ENCODE measurements around the gene NDUFB5. TPM values are rescaled to one million over a fixed set of nuclear protein-coding genes. Genes with fewer than 3 reads are reported as not detected.

Gene NDUFB5
- total RNA-seq, 1 experiment from 2014 or later, result 95.6 TPM

DNA sequence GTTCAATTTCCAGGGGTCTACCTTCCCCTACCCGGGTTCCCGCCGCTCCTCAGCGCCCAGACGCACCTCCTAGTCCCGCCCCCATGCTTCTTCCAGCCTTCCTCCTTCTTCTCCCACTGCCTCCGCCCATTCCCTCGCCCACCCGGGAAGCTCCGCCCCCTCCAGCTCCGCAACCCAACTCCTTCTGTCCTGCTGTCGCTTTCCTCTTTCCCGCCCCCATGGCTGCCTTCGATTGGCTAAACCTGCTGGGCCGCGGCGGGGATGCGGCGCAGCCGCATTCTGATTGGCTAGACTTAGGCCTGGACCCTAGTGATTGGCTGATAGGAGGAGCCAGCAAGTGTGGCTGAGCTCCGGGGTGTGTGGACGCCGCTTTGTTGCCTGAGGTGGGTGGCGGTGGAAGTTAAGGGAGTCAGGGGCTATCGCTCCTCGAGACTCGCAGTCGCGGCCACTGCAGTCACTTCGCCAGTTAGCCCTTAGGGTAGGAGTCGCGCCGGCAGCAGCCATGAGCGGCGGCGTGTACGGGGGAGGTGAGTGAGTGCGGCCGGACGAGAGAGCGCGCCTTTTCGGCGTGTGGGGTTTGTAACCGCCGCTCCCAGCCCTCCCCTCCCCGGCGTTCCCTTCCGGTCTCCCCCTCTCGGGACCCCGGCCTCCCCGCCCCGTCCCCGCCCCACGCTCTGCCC lies 41.9 kb upstream of the NDUFB5 start, which contains the start of gene ACTL6A (continued):
- TF ChIP-seq EMX1 (CRISPR knock-in tag; IDR thresholded peaks at IDR 0.05) (no peak), KAT7 (CRISPR knock-in tag; IDR thresholded peaks at IDR 0.05; ENCODE audit: borderline replicate concordance) (no peak)

DNA sequence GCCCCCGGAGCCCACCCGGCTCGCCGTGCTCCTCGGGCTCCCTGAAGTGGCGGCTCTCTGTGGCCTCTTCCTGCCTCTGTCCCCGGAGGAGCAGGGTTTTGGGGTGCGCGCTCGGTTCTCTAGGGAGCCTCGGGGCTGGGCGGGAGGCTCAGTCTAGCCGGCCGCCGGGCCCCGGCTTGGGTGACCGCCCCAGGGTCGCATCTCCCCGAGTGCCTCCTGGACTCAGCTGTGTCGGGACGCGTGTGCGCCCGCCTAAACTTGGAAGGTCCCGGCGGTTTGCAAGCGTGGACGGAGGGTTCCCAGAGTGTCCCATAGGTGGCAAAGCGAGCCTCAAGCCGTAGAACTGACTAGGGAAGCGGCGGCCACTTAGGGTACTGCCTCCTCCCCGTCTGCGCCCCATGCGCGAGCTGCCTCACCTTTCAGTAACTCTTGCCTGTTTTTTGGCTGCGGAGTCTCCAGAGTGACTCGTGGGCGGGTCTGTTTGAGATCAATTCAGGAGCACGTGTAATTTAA lies 41.3 kb upstream of the NDUFB5 start:
- ChIA-PET CTCF (interaction anchor here (1.2 to 1.7 kb wide), 4 partner anchors 121 to 239 kb away, joined by 3 to 10 read pairs (median 7); partner anchors contain the start of gene ZNF639), POLR2A (interaction anchor here (0.6 to 1.9 kb wide), 6 partner anchors 23 to 239 kb away, joined by 4 to 10 read pairs (median 6); partner anchors contain the start of genes GNB4, MRPL47 and NDUFB5)
- peak; percentile 29 for ATAC-seq
- H3K36me3 Mint-ChIP-seq, result no peaks in the 10 kb centered on the region
- peak overlapping the region; percentile 98 for H3K4me3 Mint-ChIP-seq
- peak overlapping the region; percentile 83; the same call in 1 of the 2 replicates for H3K27ac Mint-ChIP-seq
- no peaks in the 10 kb centered on the region for H3K27me3 Mint-ChIP-seq (ENCODE audit: low read depth)
- no peaks in the 10 kb centered on the region for H3K9me3 Mint-ChIP-seq
- H3K4me1 Mint-ChIP-seq, result peaks cover 15% of the 10 kb centered on the region
- DNase-seq (ENCODE audit: low spot score), result peak; percentile 66
- TF ChIP-seq NFE2L1 (CRISPR knock-in tag; IDR thresholded peaks at IDR 0.05) (no peak), GTF2I (CRISPR knock-in tag; conservative IDR thresholded peaks at IDR 0.05) (no peak), JUN (CRISPR knock-in tag; IDR thresholded peaks at IDR 0.05) (no peak), PRDM15 (CRISPR knock-in tag; IDR thresholded peaks at IDR 0.05) (no peak), NFATC4 (CRISPR knock-in tag; IDR thresholded peaks at IDR 0.05) (no peak), ZNF263 (CRISPR knock-in tag; IDR thresholded peaks at IDR 0.05; ENCODE audit: low read depth) (0 out of 2 replicates have a peak, but pooled peaks have one; percentile 20), FOXJ3 (CRISPR knock-in tag; IDR thresholded peaks at IDR 0.05; ENCODE audit: borderline replicate concordance) (no peak), PREB (CRISPR knock-in tag; IDR thresholded peaks at IDR 0.05; ENCODE audit: borderline replicate concordance) (no peak), ZNF423 (CRISPR knock-in tag; IDR thresholded peaks at IDR 0.05) (0 out of 2 replicates have a peak, but pooled peaks have one; percentile 5), USF2 (CRISPR knock-in tag; IDR thresholded peaks at IDR 0.05) (no peak), ATF1 (CRISPR knock-in tag; IDR thresholded peaks at IDR 0.05) (no peak), EMX1 (CRISPR knock-in tag; IDR thresholded peaks at IDR 0.05) (no peak), HMGXB4 (CRISPR knock-in tag; IDR thresholded peaks at IDR 0.05) (peak; percentile 7; the same call in 1 of the 2 replicates), NR2C2 (CRISPR knock-in tag; IDR thresholded peaks at IDR 0.05) (no peak), ZNF281 (CRISPR knock-in tag; IDR thresholded peaks at IDR 0.05) (no peak), ZNF232 (CRISPR knock-in tag; IDR thresholded peaks at IDR 0.05) (0 out of 2 replicates have a peak, but pooled peaks have one; percentile 48), ELF4 (CRISPR knock-in tag; IDR thresholded peaks at IDR 0.05; ENCODE audit: low read depth) (no peak), TP53 (CRISPR knock-in tag; IDR thresholded peaks at IDR 0.05) (no peak)
- TF ChIP-seq, protein P1, sequence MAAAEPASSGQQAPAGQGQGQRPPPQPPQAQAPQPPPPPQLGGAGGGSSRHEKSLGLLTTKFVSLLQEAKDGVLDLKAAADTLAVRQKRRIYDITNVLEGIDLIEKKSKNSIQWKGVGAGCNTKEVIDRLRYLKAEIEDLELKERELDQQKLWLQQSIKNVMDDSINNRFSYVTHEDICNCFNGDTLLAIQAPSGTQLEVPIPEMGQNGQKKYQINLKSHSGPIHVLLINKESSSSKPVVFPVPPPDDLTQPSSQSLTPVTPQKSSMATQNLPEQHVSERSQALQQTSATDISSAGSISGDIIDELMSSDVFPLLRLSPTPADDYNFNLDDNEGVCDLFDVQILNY (CRISPR knock-in tag; IDR thresholded peaks at IDR 0.05), result no peak
- TF ChIP-seq, protein P2, sequence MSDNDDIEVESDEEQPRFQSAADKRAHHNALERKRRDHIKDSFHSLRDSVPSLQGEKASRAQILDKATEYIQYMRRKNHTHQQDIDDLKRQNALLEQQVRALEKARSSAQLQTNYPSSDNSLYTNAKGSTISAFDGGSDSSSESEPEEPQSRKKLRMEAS (CRISPR knock-in tag; IDR thresholded peaks at IDR 0.05), result no peak
- TF ChIP-seq, protein P3, sequence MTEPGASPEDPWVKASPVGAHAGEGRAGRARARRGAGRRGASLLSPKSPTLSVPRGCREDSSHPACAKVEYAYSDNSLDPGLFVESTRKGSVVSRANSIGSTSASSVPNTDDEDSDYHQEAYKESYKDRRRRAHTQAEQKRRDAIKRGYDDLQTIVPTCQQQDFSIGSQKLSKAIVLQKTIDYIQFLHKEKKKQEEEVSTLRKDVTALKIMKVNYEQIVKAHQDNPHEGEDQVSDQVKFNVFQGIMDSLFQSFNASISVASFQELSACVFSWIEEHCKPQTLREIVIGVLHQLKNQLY (CRISPR knock-in tag; IDR thresholded peaks at IDR 0.05), result no peak

All from WTC11 (cell line).